Effector CD8-positive, alpha-beta T cell (primary cell): ENCODE measurements around the gene PGAP6.
A peak's percentile ranks its signal among the peaks of the same experiment; 100 is the strongest.
"Not testable (repeated sequence)": the region's sequence is repeated elsewhere in the genome, so short reads cannot be mapped to it uniquely, and the experiment has no call there.

Experiments used
- DNase-seq: peaks from one replicate; lab custom pipeline; 2025; lab: John Stamatoyannopoulos, UW
- total RNA-seq, 4 experiments: gene quantifications; one replicate each; lab custom pipeline; 2026; lab: John Stamatoyannopoulos, UW

The PGAP6 gene
- 86.3 to 111 (median 93.4) reads per million in 4 experiments for total RNA-seq

- peak; percentile 61 for DNase-seq
These were observed at the start of gene PGAP6 for GRCh38 chr16:381789-382717. TSS of gene PGAP6 (minus strand) at chr16:381978. CDS start at chr16:381821, 157 bp downstream.

- DNase-seq, result no peak
These were observed 49.1 kb upstream of the PGAP6 start for GRCh38 chr16:430904-431303.

- no peak for DNase-seq
These were observed 45.5 kb upstream of the PGAP6 start for GRCh38 chr16:427250-427649.

- no peak for DNase-seq
These were observed 45.1 kb upstream of the PGAP6 start for GRCh38 chr16:426906-427249.

GRCh38 chr16:426115-426905 is 44.5 kb upstream of the PGAP6 start:
- no peak for DNase-seq

GRCh38 chr16:425740-426114 is 43.9 kb upstream of the PGAP6 start:
- DNase-seq, result no peak

GRCh38 chr16:425082-425718 is 43.4 kb upstream of the PGAP6 start, which contains the start of gene RAB11FIP3:
TSS of gene RAB11FIP3 (plus strand) at chr16:425649. CDS start at chr16:426007, 358 bp downstream.
- DNase-seq, result peak; percentile 69

GRCh38 chr16:424623-425081 is 42.9 kb upstream of the PGAP6 start:
- no peak for DNase-seq

- DNase-seq, result no peak
These were observed 42.4 kb upstream of the PGAP6 start for GRCh38 chr16:424033-424622.

GRCh38 chr16:422179-422578 is 40.4 kb upstream of the PGAP6 start:
- DNase-seq, result not testable (repeated sequence)

GRCh38 chr16:415170-415498 is 33.4 kb upstream of the PGAP6 start:
- not testable (repeated sequence) for DNase-seq

- DNase-seq, result no peak
These were observed 32.8 kb upstream of the PGAP6 start for GRCh38 chr16:414395-415169.

- no peak for DNase-seq
These were observed 29.9 kb upstream of the PGAP6 start for GRCh38 chr16:411576-412265.

GRCh38 chr16:410516-411178 is 28.9 kb upstream of the PGAP6 start:
- DNase-seq, result no peak

GRCh38 chr16:407253-407652 is 25.5 kb upstream of the PGAP6 start:
- no peak for DNase-seq

GRCh38 chr16:405548-406506 is 24.0 kb upstream of the PGAP6 start:
- DNase-seq, result no peak

GRCh38 chr16:404971-405486 is 23.3 kb upstream of the PGAP6 start:
- no peak for DNase-seq
